Stimulated activated CD4-positive, alpha-beta T cell treated with anti-CD3 and anti-CD28 coated beads, TNF-alpha, amount 100 ng/mL, for 48 hours (primary cell): Measurements from ENCODE around the gene AP3M1.
A peak's percentile ranks its signal among the peaks of the same experiment; 100 is the strongest.
"Not testable (repeated sequence)": the region's sequence is repeated elsewhere in the genome, so short reads cannot be mapped to it uniquely, and the experiment has no call there.

Source experiments
- DNase-seq, 3 donors: peaks; one replicate each; pipeline ENCODE4 v3.0.0-alpha.2; 2020; ENCODE audit warnings: low read depth in 3 of 3

AP3M1 gene, protein sequence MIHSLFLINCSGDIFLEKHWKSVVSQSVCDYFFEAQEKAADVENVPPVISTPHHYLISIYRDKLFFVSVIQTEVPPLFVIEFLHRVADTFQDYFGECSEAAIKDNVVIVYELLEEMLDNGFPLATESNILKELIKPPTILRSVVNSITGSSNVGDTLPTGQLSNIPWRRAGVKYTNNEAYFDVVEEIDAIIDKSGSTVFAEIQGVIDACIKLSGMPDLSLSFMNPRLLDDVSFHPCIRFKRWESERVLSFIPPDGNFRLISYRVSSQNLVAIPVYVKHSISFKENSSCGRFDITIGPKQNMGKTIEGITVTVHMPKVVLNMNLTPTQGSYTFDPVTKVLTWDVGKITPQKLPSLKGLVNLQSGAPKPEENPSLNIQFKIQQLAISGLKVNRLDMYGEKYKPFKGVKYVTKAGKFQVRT

DNA sequence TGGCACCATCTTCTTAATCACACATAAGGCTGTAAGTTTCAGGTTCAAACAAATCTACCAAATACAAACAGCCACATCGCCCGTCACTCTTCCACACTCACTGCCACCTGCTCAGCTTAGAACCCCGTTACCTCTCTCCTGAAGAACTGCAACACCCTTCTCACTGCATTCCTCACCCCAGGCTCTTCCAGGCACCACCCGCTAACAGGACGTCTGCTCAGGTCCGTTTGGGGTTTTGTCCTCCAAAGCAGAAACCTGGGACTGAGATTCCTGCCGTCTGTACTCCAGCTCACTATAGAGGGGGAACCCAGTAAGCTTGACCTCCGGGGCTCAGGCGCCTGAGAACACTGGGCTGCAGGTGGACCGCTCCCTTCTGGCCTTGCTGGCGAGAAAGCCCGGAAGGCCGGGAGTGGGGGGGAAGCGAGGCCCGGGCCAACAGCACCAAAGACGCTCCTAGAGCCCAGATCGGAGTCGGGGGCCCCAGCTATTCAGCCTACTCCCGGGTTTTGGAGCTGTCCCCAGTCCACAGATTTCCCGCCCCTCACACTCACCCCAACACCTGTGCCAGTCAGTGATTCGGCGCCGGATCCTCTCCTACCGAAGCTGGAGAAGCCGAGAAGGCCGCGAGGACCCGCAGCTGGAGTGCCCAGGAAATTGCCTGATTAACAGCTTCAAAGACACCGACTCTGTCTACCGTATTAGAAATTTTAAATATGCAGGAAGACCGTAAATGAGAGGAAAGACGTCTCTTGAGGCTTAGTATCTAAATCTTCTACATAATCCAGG is at the start of gene AP3M1:
Gene AP3M1 (minus strand): TSS at position 625 of the 786 bp plus-strand sequence. CDS start 12,449 bp downstream, outside the sequence.
- DNase-seq: peak; percentile 60 to 75 (median 73)

- DNase-seq: no peak
Observed at GRCh38 chr10:74199315-74199714, 48.7 kb upstream of the AP3M1 start.

DNA sequence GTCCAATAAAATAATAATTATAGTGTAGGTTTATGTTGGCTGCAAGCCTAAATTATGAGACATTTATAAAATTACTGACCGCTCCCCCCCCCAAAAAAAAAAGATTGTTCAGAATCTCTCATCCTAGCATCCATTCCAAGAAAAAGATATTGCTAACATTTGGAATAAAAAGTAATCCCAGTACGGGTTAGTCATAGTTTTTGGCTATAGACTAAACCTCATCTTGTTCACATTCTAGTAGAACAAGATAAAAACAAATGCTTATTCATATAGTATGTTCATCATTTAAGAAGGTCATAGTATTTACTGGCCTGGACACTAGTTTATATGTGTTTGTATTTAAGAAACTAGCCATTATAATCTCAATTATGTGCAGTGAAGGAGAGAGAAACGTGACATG is 44.4 kb upstream of the AP3M1 start:
- DNase-seq: no peak

- no peak for DNase-seq
Observed at GRCh38 chr10:74194545-74194944, 43.9 kb upstream of the AP3M1 start.

DNA sequence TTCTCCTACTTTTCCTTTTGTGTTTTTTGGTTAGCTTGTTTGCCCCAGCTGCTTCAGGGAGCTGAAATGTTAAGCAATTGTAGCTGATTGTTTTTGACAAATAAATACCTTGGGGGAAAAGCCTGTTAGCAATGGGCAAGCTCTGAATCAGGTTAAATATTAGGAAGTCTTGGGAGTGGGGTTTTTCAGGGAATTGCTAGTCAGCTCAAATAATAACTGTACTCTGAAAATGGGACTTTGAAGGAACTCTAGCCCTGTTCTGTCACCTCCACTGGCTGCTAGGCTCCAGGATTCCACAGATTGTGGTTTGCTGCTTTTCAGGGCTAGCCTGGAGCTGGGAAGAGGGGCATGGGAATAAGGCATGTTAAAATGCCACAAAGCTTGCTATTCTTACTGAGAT is 39.9 kb upstream of the AP3M1 start:
- DNase-seq: no peak

DNA sequence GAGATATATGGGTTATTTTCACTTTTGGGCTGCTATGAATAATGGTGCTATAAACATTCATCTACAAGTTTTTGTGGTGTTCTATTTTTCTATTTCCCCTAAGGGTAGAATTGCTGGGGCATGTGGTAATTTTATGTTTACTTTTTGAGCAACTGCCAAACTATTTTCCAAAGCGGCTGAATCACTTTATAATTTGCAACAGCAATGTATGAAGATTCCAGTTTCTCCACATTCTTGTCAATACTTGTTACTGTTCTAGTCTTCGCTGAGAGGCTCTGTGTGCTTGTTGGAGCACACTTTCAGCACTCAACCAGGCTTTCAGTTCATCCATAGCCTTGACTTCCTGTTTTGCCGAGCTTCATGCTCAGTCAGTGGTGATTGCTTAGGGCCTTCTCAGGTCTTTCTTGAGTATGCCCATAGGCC is 39.4 kb upstream of the AP3M1 start:
- DNase-seq: no peak

- not testable (repeated sequence) for DNase-seq
Observed at GRCh38 chr10:74188617-74189016, 38.0 kb upstream of the AP3M1 start.

DNA sequence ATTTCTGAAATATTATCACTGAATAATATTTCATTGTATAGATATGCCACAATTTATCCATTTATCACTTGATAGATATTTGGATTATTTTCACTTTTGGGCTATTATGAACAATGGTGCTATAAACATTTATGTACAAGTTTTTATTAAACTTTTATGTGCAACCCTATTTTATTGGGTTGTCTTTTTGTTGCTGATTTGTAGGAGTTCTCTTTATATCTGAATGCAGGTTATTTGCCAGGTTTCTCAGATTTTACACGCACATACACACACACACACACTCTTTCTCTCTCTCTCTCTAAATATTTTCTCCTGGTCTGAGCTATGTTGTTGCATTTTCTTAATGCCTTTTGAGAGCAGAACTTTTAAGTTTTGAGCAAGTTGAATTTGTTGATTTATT is 36.6 kb upstream of the AP3M1 start:
- DNase-seq: no peak

- DNase-seq: no peak
Observed at GRCh38 chr10:74186678-74187077, 36.0 kb upstream of the AP3M1 start.

DNA sequence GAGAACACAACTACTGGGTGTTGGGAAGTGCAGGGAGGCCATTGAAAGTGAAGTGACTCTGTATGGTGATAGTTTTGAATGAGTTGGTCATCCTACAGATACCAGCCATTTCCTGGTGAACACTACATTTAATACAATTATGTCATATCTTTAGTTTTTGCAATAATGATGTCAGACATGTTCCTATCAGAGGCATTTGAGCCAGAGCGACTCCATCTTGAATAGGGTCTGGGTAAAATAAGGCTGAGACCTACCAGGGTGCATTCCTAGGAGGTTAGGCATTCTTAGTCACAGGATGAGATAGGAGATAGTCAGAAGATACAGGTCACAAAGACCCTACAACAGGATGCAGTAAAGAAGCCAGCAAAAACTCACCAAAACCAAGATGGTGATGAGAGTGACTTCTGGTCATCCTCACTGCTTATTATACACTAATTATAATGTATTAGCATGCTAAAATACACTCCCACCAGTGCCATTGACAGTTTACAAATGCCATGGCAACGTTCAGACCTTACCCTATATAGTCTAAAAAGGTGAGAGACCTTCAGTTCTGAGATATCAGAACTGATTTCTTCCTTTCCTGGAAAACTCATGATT is 28.6 kb upstream of the AP3M1 start:
- no peak for DNase-seq

GRCh38 chr10:74178042-74178791 is 27.6 kb upstream of the AP3M1 start:
- DNase-seq: no peak

- DNase-seq: peak; percentile 13 to 33 (median 20)
Observed at GRCh38 chr10:74177140-74177677, 26.6 kb upstream of the AP3M1 start.

GRCh38 chr10:74176380-74177139 is 25.9 kb upstream of the AP3M1 start:
- peak; percentile 90 to 96 (median 94) for DNase-seq

GRCh38 chr10:74175510-74176379 is 25.1 kb upstream of the AP3M1 start:
- no peak for DNase-seq

GRCh38 chr10:74174521-74174920 is 23.9 kb upstream of the AP3M1 start:
- no peak for DNase-seq

GRCh38 chr10:74171625-74172024 is 21.0 kb upstream of the AP3M1 start:
- DNase-seq: no peak

- no peak for DNase-seq
Observed at GRCh38 chr10:74167443-74167842, 16.8 kb upstream of the AP3M1 start.

DNA sequence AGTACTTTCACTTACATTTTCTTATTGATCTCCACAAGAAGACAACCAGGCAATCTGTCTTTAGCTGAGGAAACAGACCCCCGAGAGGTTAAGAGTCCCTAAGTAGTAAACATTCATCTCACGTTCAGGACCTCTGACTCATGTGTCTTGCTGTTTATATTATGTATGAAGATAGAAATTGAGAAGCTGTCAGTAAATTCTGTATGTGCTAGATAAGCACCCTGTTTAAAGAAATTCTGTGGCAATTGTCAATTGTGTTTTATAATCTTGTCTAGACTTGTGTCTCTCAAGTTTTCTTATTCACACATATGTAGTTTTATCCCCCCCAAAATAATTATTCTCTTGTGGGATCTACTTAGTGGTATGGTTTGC is 14.9 kb upstream of the AP3M1 start:
- no peak for DNase-seq

DNA sequence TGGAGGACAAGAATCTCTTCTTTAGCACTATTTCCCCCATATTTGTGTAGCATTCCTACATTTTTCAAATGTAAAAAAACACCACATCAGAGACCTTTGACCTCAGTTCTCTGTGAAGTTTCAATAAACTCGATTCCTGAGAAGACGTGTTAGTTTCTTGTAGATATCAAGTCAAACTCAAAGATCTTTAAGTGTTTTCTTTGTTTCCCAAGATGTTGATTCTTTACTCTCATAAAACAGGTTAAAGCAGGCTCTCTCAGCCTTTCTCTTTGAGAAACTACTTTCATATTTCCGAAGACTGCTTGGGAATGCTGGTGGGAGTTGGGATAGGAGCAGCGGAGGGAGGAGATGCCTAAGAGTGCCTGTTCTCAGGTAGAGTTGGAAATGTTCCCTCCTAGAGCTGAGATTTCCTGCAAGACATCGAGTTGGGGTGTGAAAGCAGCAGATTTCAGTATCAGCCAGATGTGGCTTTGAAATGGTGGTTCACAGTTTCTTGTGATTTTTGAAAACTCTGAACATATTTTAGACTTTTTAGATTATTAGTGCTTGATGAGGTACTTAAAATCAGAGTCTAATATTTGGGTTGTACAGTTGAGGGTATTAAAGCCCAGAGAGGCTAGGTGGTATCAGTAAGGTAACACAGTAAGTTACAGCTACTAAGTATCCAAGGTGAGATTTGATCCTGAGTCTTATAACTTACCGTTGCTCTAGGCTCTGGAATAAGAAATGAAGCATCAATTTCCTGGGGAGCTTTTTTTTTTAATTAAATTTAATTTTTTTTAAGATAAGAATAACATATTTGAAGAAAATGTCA is 14.3 kb upstream of the AP3M1 start:
- DNase-seq: no peak
